ENCODE results near the gene GAGE13. TPM values are rescaled to one million over a fixed set of nuclear protein-coding genes. Genes with fewer than 3 reads are reported as not detected.
"Not testable (repeated sequence)": the region's sequence is repeated elsewhere in the genome, so short reads cannot be mapped to it uniquely, and the experiment has no call there.

Gene GAGE13
- total and polyA plus RNA-seq, 7 donors = not detected

GRCh38 chrX:49300703-49301102 is 30.7 kb upstream of the GAGE13 start:
- no peaks in the 10 kb centered on the region for H3K4me1 ChIP-seq
- TF ChIP-seq CTCF (IDR thresholded peaks at IDR 0.05) = no peak
- no peak for ATAC-seq
- H3K9me3 ChIP-seq = no peaks in the 10 kb centered on the region
- no peak overlapping the region for H3K4me3 ChIP-seq
- H3K36me3 ChIP-seq (ENCODE audit: insufficient read depth in 1 of 2, low read depth in 1 of 2) = no peaks in the 10 kb centered on the region
- WGBS, 3 donors = 77 to 91% (median 88%) methylated on average over 1 of the region's 1 CpG
- DNase-seq = no peak
- no peaks in the 10 kb centered on the region for H3K27me3 ChIP-seq (ENCODE audit: insufficient read depth in 3 of 3, low read length in 2 of 3)
- intact Hi-C loops (cut with DNase I) = no loop called here
- no peak overlapping the region for H3K27ac ChIP-seq

- no peak for DNase-seq
- H3K4me1 ChIP-seq = no peaks in the 10 kb centered on the region
- no peak for TF ChIP-seq CTCF (IDR thresholded peaks at IDR 0.05)
- no peaks in the 10 kb centered on the region for H3K27me3 ChIP-seq (ENCODE audit: insufficient read depth in 3 of 3, low read length in 2 of 3)
- no peaks in the 10 kb centered on the region for H3K36me3 ChIP-seq (ENCODE audit: insufficient read depth in 1 of 2, low read depth in 1 of 2)
- intact Hi-C loops (cut with DNase I) = no loop called here
- no peaks in the 10 kb centered on the region for H3K9me3 ChIP-seq
- H3K4me3 ChIP-seq = no peak within 1 kb of the TSS
- H3K27ac ChIP-seq = no peak within 1 kb of the TSS
- 64 to 78% (median 77%) methylated on average over 8 to 15 of the region's 15 CpGs for WGBS, 3 donors
- ATAC-seq = no peak
Observed at GRCh38 chrX:49303346-49303745, 28.0 kb upstream of the GAGE13 start, which contains the start of gene GAGE10. GAGE10 (plus strand) TSS chrX:49303646; CDS start chrX:49304860, 1,214 bp downstream.

GRCh38 chrX:49307775-49308174 is 23.6 kb upstream of the GAGE13 start:
- H3K9me3 ChIP-seq; H3K36me3 ChIP-seq (ENCODE audit: insufficient read depth in 1 of 2, low read depth in 1 of 2); H3K27me3 ChIP-seq (ENCODE audit: insufficient read depth in 3 of 3, low read length in 2 of 3); H3K4me1 ChIP-seq; H3K4me3 ChIP-seq; H3K27ac ChIP-seq; DNase-seq; ATAC-seq; intact Hi-C loops (cut with DNase I): not testable (repeated sequence)
- WGBS, 3 donors = 70 to 96% (median 73%) methylated on average over 2 of the region's 2 CpGs

- intact Hi-C loops (cut with DNase I) = no loop called here
- peak overlapping the region; percentile 64 for H3K4me3 ChIP-seq
Observed at GRCh38 chrX:49308604-49309269, 22.6 kb upstream of the GAGE13 start.

More at GRCh38 chrX:49308604-49309269, 22.6 kb upstream of the GAGE13 start:
- Histone ChIP-seq H3K36me3 (ENCODE audit: insufficient read depth in 1 of 2, low read depth in 1 of 2) (no peaks in the 10 kb centered on the region), H3K4me1 (no peaks in the 10 kb centered on the region), H3K27ac (peak overlapping the region; percentile 23), H3K9me3 (no peaks in the 10 kb centered on the region), H3K27me3 (ENCODE audit: insufficient read depth in 3 of 3, low read length in 2 of 3) (peaks cover 0 to 9% (median 0%) of the 10 kb centered on the region in 3 donors)
- 21 to 43% (median 41%) methylated on average over 14 to 15 of the region's 15 CpGs for WGBS, 3 donors
- no peak for DNase-seq
- no peak for TF ChIP-seq CTCF (IDR thresholded peaks at IDR 0.05)
- peak in 3 of 4 donors; percentile 48 to 70 (median 58) for ATAC-seq
